Ishikawa (cell line): ENCODE data around the gene NTSR1.

Source experiments
- CEBPB ChIP-seq: IDR thresholded peaks from 2 replicates; pipeline ENCODE4 v1.6.1; 2012
- CREB1 ChIP-seq: IDR thresholded peaks from 2 replicates; pipeline ENCODE4 v1.6.1; 2012; ENCODE audit warnings: low read depth
- EGR1 ChIP-seq: IDR thresholded peaks from 2 replicates; pipeline ENCODE4 v1.6.1; 2012
- EP300 ChIP-seq: IDR thresholded peaks from 2 replicates; pipeline ENCODE4 v1.6.1; 2012; ENCODE audit warnings: borderline replicate concordance
- FOXM1 ChIP-seq: IDR thresholded peaks from 2 replicates; pipeline ENCODE4 v1.6.1; 2012; ENCODE audit warnings: low read depth, borderline replicate concordance
- NFIC ChIP-seq: IDR thresholded peaks from 2 replicates; pipeline ENCODE4 v1.6.1; 2012
- RAD21 ChIP-seq: IDR thresholded peaks from 2 replicates; pipeline ENCODE4 v1.6.1; 2012; ENCODE audit warnings: low read depth
- TAF1 ChIP-seq: IDR thresholded peaks from 2 replicates; pipeline ENCODE4 v1.6.1; 2012; ENCODE audit warnings: low read depth, mild to moderate bottlenecking
- TCF12 ChIP-seq: IDR thresholded peaks from 2 replicates; pipeline ENCODE4 v1.6.1; 2012; ENCODE audit warnings: low read depth
- TEAD4 ChIP-seq: IDR thresholded peaks from 2 replicates; pipeline ENCODE4 v1.6.1; 2012
- YY1 ChIP-seq: IDR thresholded peaks from 2 replicates; pipeline ENCODE4 v1.6.1; 2012; ENCODE audit warnings: low read depth
- ZBTB7A ChIP-seq: IDR thresholded peaks from 2 replicates; pipeline ENCODE4 v1.6.1; 2012; ENCODE audit warnings: low read depth
- TF ChIP-seq, protein P1 (sequence below): IDR thresholded peaks from 2 replicates; pipeline ENCODE4 v1.6.1; 2012
- TF ChIP-seq, protein P2 (sequence below): IDR thresholded peaks from 2 replicates; pipeline ENCODE4 v1.6.1; 2012
- TF ChIP-seq, protein P3 (sequence below): IDR thresholded peaks from 2 replicates; pipeline ENCODE4 v1.6.1; 2012; ENCODE audit warnings: low read depth, mild to moderate bottlenecking

NTSR1 gene

DNA sequence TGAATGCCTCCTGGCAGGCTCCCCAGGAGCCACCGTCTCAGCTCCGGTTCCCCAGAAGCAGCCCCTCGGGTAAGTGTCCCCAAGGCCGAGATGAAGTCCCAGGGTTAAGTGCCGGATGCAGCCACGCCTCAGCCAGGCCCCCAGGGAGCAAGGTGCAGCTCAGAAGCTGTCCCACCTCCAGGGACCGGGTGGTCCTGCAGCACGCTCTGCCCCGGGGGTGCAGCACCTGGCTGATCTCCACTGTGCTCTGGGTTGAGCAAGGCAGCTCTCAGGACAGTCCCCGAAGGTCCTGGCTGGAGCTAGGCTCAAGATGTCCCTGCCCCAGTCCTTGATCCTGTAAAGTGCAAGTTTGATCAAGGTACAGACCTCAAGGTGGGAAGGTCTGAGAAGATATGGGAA lies 15.1 kb upstream of the NTSR1 start:
- no peak for TF ChIP-seq TAF1
- no peak for TF ChIP-seq CEBPB
- TF ChIP-seq ZBTB7A, result no peak
- no peak for TF ChIP-seq CREB1
- no peak for TF ChIP-seq NFIC
- TF ChIP-seq RAD21, result no peak
- TF ChIP-seq FOXM1, result no peak
- TF ChIP-seq, protein P1, sequence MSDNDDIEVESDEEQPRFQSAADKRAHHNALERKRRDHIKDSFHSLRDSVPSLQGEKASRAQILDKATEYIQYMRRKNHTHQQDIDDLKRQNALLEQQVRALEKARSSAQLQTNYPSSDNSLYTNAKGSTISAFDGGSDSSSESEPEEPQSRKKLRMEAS, result no peak
- TF ChIP-seq, protein P2, sequence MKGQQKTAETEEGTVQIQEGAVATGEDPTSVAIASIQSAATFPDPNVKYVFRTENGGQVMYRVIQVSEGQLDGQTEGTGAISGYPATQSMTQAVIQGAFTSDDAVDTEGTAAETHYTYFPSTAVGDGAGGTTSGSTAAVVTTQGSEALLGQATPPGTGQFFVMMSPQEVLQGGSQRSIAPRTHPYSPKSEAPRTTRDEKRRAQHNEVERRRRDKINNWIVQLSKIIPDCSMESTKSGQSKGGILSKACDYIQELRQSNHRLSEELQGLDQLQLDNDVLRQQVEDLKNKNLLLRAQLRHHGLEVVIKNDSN, result no peak
- no peak for TF ChIP-seq EP300

DNA sequence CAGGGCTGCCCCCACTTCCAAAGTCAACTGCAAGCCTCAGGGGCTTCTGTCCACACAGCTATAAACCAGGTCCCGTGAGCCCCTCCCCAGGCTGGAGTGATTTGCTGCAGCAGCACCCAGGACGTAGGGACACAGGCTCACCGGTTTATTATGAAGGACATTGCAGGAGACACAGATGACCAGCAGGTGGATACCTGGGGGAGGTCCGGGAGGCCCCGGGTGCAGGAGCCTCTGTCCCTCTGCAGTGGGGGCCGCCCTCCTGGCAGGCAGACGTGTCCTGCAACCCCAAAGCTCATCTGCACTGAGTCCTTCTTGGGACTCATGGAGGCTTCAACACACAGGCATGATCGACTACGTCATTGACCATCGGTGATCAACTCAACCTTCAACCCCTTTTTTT lies 14.5 kb upstream of the NTSR1 start:
- no peak for TF ChIP-seq TEAD4
- TF ChIP-seq EP300, result no peak
- TF ChIP-seq, protein P3, sequence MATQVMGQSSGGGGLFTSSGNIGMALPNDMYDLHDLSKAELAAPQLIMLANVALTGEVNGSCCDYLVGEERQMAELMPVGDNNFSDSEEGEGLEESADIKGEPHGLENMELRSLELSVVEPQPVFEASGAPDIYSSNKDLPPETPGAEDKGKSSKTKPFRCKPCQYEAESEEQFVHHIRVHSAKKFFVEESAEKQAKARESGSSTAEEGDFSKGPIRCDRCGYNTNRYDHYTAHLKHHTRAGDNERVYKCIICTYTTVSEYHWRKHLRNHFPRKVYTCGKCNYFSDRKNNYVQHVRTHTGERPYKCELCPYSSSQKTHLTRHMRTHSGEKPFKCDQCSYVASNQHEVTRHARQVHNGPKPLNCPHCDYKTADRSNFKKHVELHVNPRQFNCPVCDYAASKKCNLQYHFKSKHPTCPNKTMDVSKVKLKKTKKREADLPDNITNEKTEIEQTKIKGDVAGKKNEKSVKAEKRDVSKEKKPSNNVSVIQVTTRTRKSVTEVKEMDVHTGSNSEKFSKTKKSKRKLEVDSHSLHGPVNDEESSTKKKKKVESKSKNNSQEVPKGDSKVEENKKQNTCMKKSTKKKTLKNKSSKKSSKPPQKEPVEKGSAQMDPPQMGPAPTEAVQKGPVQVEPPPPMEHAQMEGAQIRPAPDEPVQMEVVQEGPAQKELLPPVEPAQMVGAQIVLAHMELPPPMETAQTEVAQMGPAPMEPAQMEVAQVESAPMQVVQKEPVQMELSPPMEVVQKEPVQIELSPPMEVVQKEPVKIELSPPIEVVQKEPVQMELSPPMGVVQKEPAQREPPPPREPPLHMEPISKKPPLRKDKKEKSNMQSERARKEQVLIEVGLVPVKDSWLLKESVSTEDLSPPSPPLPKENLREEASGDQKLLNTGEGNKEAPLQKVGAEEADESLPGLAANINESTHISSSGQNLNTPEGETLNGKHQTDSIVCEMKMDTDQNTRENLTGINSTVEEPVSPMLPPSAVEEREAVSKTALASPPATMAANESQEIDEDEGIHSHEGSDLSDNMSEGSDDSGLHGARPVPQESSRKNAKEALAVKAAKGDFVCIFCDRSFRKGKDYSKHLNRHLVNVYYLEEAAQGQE, result no peak
- no peak for TF ChIP-seq TAF1
- TF ChIP-seq EGR1, result no peak
- TF ChIP-seq RAD21, result no peak
- TF ChIP-seq CEBPB, result no peak
- no peak for TF ChIP-seq FOXM1
- no peak for TF ChIP-seq NFIC
- TF ChIP-seq, protein P2, result no peak
- no peak for TF ChIP-seq YY1
- TF ChIP-seq ZBTB7A, result no peak
- TF ChIP-seq, protein P1, result no peak
- TF ChIP-seq CREB1, result no peak
- TF ChIP-seq TCF12, result no peak

DNA sequence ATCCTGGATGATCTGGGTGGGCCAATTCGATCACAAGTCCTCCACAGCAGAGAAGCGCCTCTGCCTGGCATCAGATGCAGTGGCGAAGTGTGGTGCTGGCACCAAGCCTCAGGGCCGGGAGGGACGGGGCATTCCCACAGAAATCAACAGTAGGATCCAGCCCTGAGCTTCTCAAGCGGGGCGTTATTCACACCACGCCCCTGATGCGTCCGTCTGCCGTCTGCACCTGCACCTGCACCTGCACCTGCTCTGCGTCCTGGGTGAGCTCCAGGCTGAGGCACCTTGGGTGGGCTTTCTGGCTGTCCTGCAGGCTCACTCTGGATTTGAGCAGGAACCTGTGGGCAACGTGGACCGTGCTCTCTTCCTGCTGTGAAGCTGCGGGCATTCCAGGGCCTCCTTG lies 13.8 kb upstream of the NTSR1 start:
- TF ChIP-seq EP300 (no peak), CEBPB (no peak), RAD21 (no peak), ZBTB7A (no peak), NFIC (no peak), TCF12 (no peak), EGR1 (no peak), CREB1 (no peak), TAF1 (no peak), TEAD4 (no peak), YY1 (no peak), FOXM1 (no peak)
- TF ChIP-seq, protein P1, result no peak
- TF ChIP-seq, protein P2, result no peak
- TF ChIP-seq, protein P3, result no peak

DNA sequence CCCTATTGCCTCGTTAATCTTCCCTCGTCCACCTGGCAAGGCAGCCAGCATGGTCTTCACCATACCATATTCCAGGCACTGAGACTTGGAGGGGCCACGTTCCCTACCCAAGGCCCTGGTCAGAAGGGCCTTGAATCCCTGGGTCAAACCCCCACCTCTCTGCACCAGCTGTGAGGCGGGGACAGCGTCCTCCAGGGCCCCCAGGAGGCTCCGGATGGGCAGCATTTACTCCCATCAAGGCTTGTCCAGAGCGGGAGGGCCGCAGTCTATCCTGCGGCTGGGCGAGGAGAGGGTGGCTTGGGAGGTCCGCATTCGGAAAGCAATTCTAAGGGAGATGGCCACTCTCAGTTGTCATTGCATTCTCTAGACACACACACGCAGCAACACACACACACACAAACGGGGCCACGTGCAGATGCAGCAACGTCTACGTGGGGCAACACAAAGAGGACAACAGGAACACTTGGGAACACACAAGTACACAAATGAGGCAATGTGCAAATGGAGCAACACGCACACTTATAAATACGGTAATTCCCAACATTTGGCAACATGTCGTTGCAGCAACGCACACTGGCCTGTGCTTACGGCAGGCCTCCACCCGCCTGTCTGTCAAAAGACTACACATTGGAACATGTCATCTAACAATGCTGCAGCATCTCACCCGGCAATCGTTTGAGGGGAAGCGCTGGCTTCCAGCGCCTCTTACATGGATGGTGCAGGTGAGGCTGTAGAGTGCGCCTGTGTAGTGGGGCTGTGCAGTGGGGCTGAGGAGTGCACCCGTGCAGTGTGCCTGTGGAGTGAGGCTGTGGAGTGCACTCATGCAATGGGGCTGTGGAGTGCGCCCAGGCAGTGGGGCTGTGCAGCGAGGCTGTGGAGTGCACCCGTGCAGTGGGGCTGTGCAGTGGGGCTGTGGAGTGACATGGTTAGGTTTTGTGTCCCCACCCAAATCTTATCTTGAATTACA lies 12.9 kb upstream of the NTSR1 start:
- TF ChIP-seq CEBPB (no peak), CREB1 (no peak), TCF12 (no peak), NFIC (no peak), EGR1 (no peak), TAF1 (no peak), YY1 (no peak), RAD21 (no peak), EP300 (no peak), TEAD4 (no peak), FOXM1 (no peak), ZBTB7A (no peak)
- TF ChIP-seq, protein P1, result no peak
- TF ChIP-seq, protein P3, result no peak
- TF ChIP-seq, protein P2, result no peak
